Measurements from ENCODE around the gene CCL28. TPM values are rescaled to one million over a fixed set of nuclear protein-coding genes. Genes with fewer than 3 reads are reported as not detected.

The CCL28 gene
- total RNA-seq, 2 donors from 2014 or later: 0.30 to 1.3 TPM

GRCh38 chr5:43422143-43422542 lies 10.0 kb upstream of the CCL28 start:
- TF ChIP-seq CTCF (IDR thresholded peaks at IDR 0.05): no peak
- H3K27ac ChIP-seq: no peak overlapping the region
- DNase-seq (ENCODE audit: low spot score): no peak
- H3K4me3 ChIP-seq: no peak overlapping the region
- no peaks in the 10 kb centered on the region for H3K9me3 ChIP-seq
- no peaks in the 10 kb centered on the region for H3K27me3 ChIP-seq
- H3K4me1 ChIP-seq: no peaks in the 10 kb centered on the region
- H3K36me3 ChIP-seq: no peaks in the 10 kb centered on the region

- no peak overlapping the region for H3K27ac ChIP-seq
- H3K27me3 ChIP-seq: no peaks in the 10 kb centered on the region
- DNase-seq (ENCODE audit: low spot score): no peak
- no peaks in the 10 kb centered on the region for H3K36me3 ChIP-seq
- no peak for TF ChIP-seq CTCF (IDR thresholded peaks at IDR 0.05)
- H3K9me3 ChIP-seq: no peaks in the 10 kb centered on the region
- H3K4me1 ChIP-seq: no peaks in the 10 kb centered on the region
- H3K4me3 ChIP-seq: no peak overlapping the region
These were observed 9.4 kb upstream of the CCL28 start for GRCh38 chr5:43421450-43422133.

- no peak for DNase-seq (ENCODE audit: low spot score)
- TF ChIP-seq CTCF (IDR thresholded peaks at IDR 0.05): no peak
- no peak overlapping the region for H3K4me3 ChIP-seq
These were observed 8.1 kb upstream of the CCL28 start for GRCh38 chr5:43420241-43420640.

GRCh38 chr5:43418561-43418960 lies 6.4 kb upstream of the CCL28 start:
- TF ChIP-seq CTCF (IDR thresholded peaks at IDR 0.05): no peak
- no peaks in the 10 kb centered on the region for H3K27me3 ChIP-seq
- H3K4me1 ChIP-seq: no peaks in the 10 kb centered on the region
- no peak overlapping the region for H3K4me3 ChIP-seq
- no peaks in the 10 kb centered on the region for H3K9me3 ChIP-seq
- no peak overlapping the region for H3K27ac ChIP-seq
- no peak for DNase-seq (ENCODE audit: low spot score)
- no peaks in the 10 kb centered on the region for H3K36me3 ChIP-seq

More at GRCh38 chr5:43420241-43420640, 8.1 kb upstream of the CCL28 start:
- Histone ChIP-seq H3K27ac (no peak overlapping the region), H3K36me3 (no peaks in the 10 kb centered on the region), H3K27me3 (no peaks in the 10 kb centered on the region), H3K4me1 (no peaks in the 10 kb centered on the region), H3K9me3 (no peaks in the 10 kb centered on the region)

- no peak for DNase-seq (ENCODE audit: low spot score)
- no peaks in the 10 kb centered on the region for H3K36me3 ChIP-seq
- H3K27ac ChIP-seq: no peak overlapping the region
- no peak overlapping the region for H3K4me3 ChIP-seq
- no peaks in the 10 kb centered on the region for H3K27me3 ChIP-seq
- H3K4me1 ChIP-seq: no peaks in the 10 kb centered on the region
- no peaks in the 10 kb centered on the region for H3K9me3 ChIP-seq
- TF ChIP-seq CTCF (IDR thresholded peaks at IDR 0.05): no peak
These were observed 4.7 kb upstream of the CCL28 start for GRCh38 chr5:43416803-43417394.
